ENCODE data around the gene CISD1.

GRCh38 chr10:58319599-58319998 is 50.6 kb downstream of the CISD1 start:
- no peak for TF ChIP-seq POLR2AphosphoS5 (IDR thresholded peaks at IDR 0.05; ENCODE audit: low read depth, low read length)
- no peak for TF ChIP-seq SIN3A (IDR thresholded peaks at IDR 0.05; ENCODE audit: borderline replicate concordance, insufficient read depth, low read length)
- TF ChIP-seq REST (IDR thresholded peaks at IDR 0.05; ENCODE audit: insufficient read depth in 1 of 2, low read depth in 2 of 2, low read length in 2 of 2), result no peak
